Stimulated activated CD8-positive, alpha-beta memory T cell treated with anti-CD3 and anti-CD28 coated beads, Interleukin-15, amount 100 ng/mL, for 4 hours (primary cell): ENCODE data around the gene PRAME.
"Not testable (repeated sequence)": the region's sequence is repeated elsewhere in the genome, so short reads cannot be mapped to it uniquely, and the experiment has no call there.

Experiments
- DNase-seq, 2 donors: peaks; one replicate each; pipeline ENCODE4 v3.0.0-alpha.2; 2020; ENCODE audit warnings: low read depth in 2 of 2

The PRAME gene

GRCh38 chr22:22523494-22523893 lies 35.6 kb downstream of the PRAME start:
- DNase-seq: no peak

- DNase-seq: no peak
These were observed 37.4 kb downstream of the PRAME start for GRCh38 chr22:22521631-22522030.

- no peak for DNase-seq
These were observed 38.1 kb downstream of the PRAME start for GRCh38 chr22:22520667-22521602.

- DNase-seq: no peak
These were observed 38.9 kb downstream of the PRAME start, which contains the start of gene ZNF280A for GRCh38 chr22:22520020-22520656. Gene ZNF280A (minus strand): TSS chr22:22520270. CDS start chr22:22515630, 4,640 bp downstream.

- DNase-seq: no peak
These were observed 39.5 kb downstream of the PRAME start for GRCh38 chr22:22519591-22519990.

GRCh38 chr22:22516992-22517391 lies 42.1 kb downstream of the PRAME start:
- DNase-seq: no peak

- DNase-seq: no peak
These were observed 43.2 kb downstream of the PRAME start for GRCh38 chr22:22515890-22516289.

GRCh38 chr22:22514431-22514830 lies 44.6 kb downstream of the PRAME start:
- DNase-seq: not testable (repeated sequence)

- DNase-seq: no peak
These were observed 45.4 kb downstream of the PRAME start for GRCh38 chr22:22513619-22514018.

GRCh38 chr22:22512951-22513350 lies 46.1 kb downstream of the PRAME start:
- no peak for DNase-seq

- DNase-seq: not testable (repeated sequence)
These were observed 48.2 kb downstream of the PRAME start for GRCh38 chr22:22510833-22511232.

GRCh38 chr22:22509912-22510311 lies 49.2 kb downstream of the PRAME start:
- not testable (repeated sequence) for DNase-seq

GRCh38 chr22:22508274-22509176 lies 50.5 kb downstream of the PRAME start, which contains the start of gene ZNF280B:
Gene ZNF280B (minus strand): TSS chr22:22508742. CDS start chr22:22489398, 19,344 bp downstream.
- DNase-seq: peak; percentile 45 to 59

GRCh38 chr22:22507743-22508273 lies 51.3 kb downstream of the PRAME start:
- no peak for DNase-seq

- DNase-seq: no peak
These were observed 52.3 kb downstream of the PRAME start for GRCh38 chr22:22506736-22507135.

GRCh38 chr22:22498267-22498666 lies 60.8 kb downstream of the PRAME start:
- no peak for DNase-seq
